Common myeloid progenitor, CD34-positive (primary cell): ENCODE data around the gene BRD1.
"Not testable (repeated sequence)": the region's sequence is repeated elsewhere in the genome, so short reads cannot be mapped to it uniquely, and the experiment has no call there.

Experiments
- CTCF ChIA-PET: fragments of 350-600 bp; sonication (Branson Sonifier 250); formaldehyde crosslinking; loops from one replicate; lab custom pipeline; 2021; ENCODE audit warnings: antibody characterized with exemption; lab: Charles Lee
- POLR2A ChIA-PET: fragments of 350-600 bp; sonication (Branson Sonifier 250); formaldehyde crosslinking; loops from one replicate; lab custom pipeline; 2021; ENCODE audit warnings: antibody characterized with exemption; lab: Charles Lee
- DNase-seq, 3 donors: peaks; one replicate each; pipeline versions ENCODE4 v3.0.0 to v3.0.0-alpha.2; 2013
- H3K27ac ChIP-seq, 2 experiments: 1 replicate in 1 of 2; 2 replicates in 1 of 2; pipeline ENCODE4 v1.7.0; 2013; ENCODE audit warnings: inconsistent platforms in 2 of 2, low read length in 2 of 2, mild to moderate bottlenecking in 2 of 2, low read depth in 1 of 2, moderate library complexity in 1 of 2; ENCODE audit not compliant: severe bottlenecking in 2 of 2, insufficient read depth in 1 of 2, poor library complexity in 1 of 2
- H3K27me3 ChIP-seq, 5 experiments: replicated peaks in 2 of 5; 1 replicate in 3 of 5; 2 replicates in 2 of 5; pipeline versions ENCODE4 v1.6.1 to v1.7.0; 2013; ENCODE audit warnings: low read length in 4 of 5, mild to moderate bottlenecking in 2 of 5, moderate library complexity in 2 of 5, inconsistent platforms in 1 of 5; ENCODE audit not compliant: insufficient read depth in 5 of 5, control insufficient read depth in 4 of 5
- H3K36me3 ChIP-seq, 4 experiments: 1 replicate in 2 of 4; 2 replicates in 2 of 4; pipeline versions ENCODE4 v1.6.1 to v1.7.0; 2013; ENCODE audit warnings: low read length in 3 of 4, control low read depth in 1 of 4, mild to moderate bottlenecking in 1 of 4; ENCODE audit not compliant: control insufficient read depth in 4 of 4, insufficient read depth in 4 of 4
- H3K4me1 ChIP-seq, 4 experiments: 1 replicate in 3 of 4; 2 replicates in 1 of 4; pipeline versions ENCODE4 v1.6.1 to v1.7.1; 2013; ENCODE audit warnings: low read length in 3 of 4, mild to moderate bottlenecking in 3 of 4, control low read depth in 1 of 4, inconsistent platforms in 1 of 4, moderate library complexity in 1 of 4; ENCODE audit not compliant: control insufficient read depth in 4 of 4, insufficient read depth in 4 of 4; ENCODE audit errors: control extremely low read depth in 1 of 4
- H3K4me3 ChIP-seq, 7 experiments: 1 replicate in 4 of 7; 2 replicates in 3 of 7; pipeline versions ENCODE4 v1.5.1 to v1.7.0; 2013; ENCODE audit warnings: mild to moderate bottlenecking in 7 of 7, low read length in 6 of 7, moderate library complexity in 6 of 7, inconsistent platforms in 2 of 7, low read depth in 2 of 7, control low read depth in 1 of 7; ENCODE audit not compliant: insufficient read depth in 4 of 7, control insufficient read depth in 1 of 7; ENCODE audit errors: extremely low read depth in 1 of 7
- H3K9me3 ChIP-seq, 5 experiments: 1 replicate in 4 of 5; 2 replicates in 1 of 5; pipeline versions ENCODE4 v1.6.1 to v1.7.1; 2013; ENCODE audit warnings: low read length in 4 of 5, mild to moderate bottlenecking in 2 of 5, inconsistent platforms in 1 of 5, low read depth in 1 of 5, moderate library complexity in 1 of 5; ENCODE audit not compliant: control insufficient read depth in 4 of 5, insufficient read depth in 2 of 5; ENCODE audit errors: control extremely low read depth in 1 of 5
- WGBS: methylation state at CpG from one replicate; pipeline ENCODE4 v1.1.5; 2013; ENCODE audit not compliant: insufficient coverage; 5-methylcytosine and 5-hydroxymethylcytosine counted together

BRD1 gene

GRCh38 chr22:49852898-49853894 lies 25.5 kb upstream of the BRD1 start, which contains the start of gene ZBED4:
Gene ZBED4 (plus strand): TSS chr22:49853844. CDS start chr22:49883663, 29,819 bp downstream.
- H3K36me3 ChIP-seq, result peaks cover 0 to 11% (median 6%) of the 10 kb centered on the region in 4 experiments
- POLR2A ChIA-PET, result interaction anchor here (1.0 to 2.4 kb wide), 3 partner anchors 14 to 65 kb away, joined by 3 to 17 read pairs (median 4); partner anchors contain the start of genes ALG12 and CRELD2
- no peaks in the 10 kb centered on the region for H3K9me3 ChIP-seq
- CTCF ChIA-PET, result no interaction called here
- no peaks in the 10 kb centered on the region for H3K27me3 ChIP-seq
- peak; percentile 96 to 98 (median 98) for DNase-seq
- H3K4me3 ChIP-seq, result peak within 1 kb of the TSS; percentile 46 to 99 (median 89)
- peaks cover 5 to 70% (median 65%) of the 10 kb centered on the region in 4 experiments for H3K4me1 ChIP-seq
- peak within 1 kb of the TSS; percentile 93 to 95 for H3K27ac ChIP-seq
- WGBS, result 0% methylated on average over 84 of the region's 127 CpGs

- Histone ChIP-seq H3K27ac (peak overlapping the region; percentile 93 to 95), H3K4me3 (peak overlapping the region in 6 of 7 experiments; percentile 21 to 73 (median 70)), H3K36me3 (peaks cover 0 to 11% (median 6%) of the 10 kb centered on the region in 4 experiments), H3K4me1 (peaks cover 5 to 75% (median 70%) of the 10 kb centered on the region in 4 experiments)
- H3K27me3 ChIP-seq, DNase-seq, CTCF ChIA-PET, H3K9me3 ChIP-seq: not testable (repeated sequence)
- POLR2A ChIA-PET, result interaction anchor here (0.6 to 1.1 kb wide), 3 partner anchors 14 to 26 kb away, joined by 3 to 4 read pairs (median 3); no protein-coding TSS in a partner anchor
- WGBS, result 90% methylated on average over 5 of the region's 13 CpGs
Observed at GRCh38 chr22:49852568-49852897, 24.9 kb upstream of the BRD1 start.

GRCh38 chr22:49850959-49851802 lies 23.5 kb upstream of the BRD1 start:
- peaks cover 5 to 68% (median 66%) of the 10 kb centered on the region in 4 experiments for H3K4me1 ChIP-seq
- H3K9me3 ChIP-seq, result no peaks in the 10 kb centered on the region
- POLR2A ChIA-PET, result interaction anchor here (0.6 kb wide), 1 partner anchor 41 kb away, joined by 3 read pairs; no protein-coding TSS in a partner anchor
- WGBS, result 81% methylated on average over 5 of the region's 10 CpGs
- no peak overlapping the region for H3K27ac ChIP-seq
- H3K27me3 ChIP-seq, result no peaks in the 10 kb centered on the region
- peak in 1 of 3 donors; percentile 26 for DNase-seq
- peaks cover 0 to 2% (median under 1%) of the 10 kb centered on the region in 4 experiments for H3K36me3 ChIP-seq
- peak overlapping the region in 1 of 7 experiments; percentile 5 for H3K4me3 ChIP-seq
- CTCF ChIA-PET, result no interaction called here

- POLR2A ChIA-PET, result interaction anchor here (0.6 kb wide), 1 partner anchor 40 kb away, joined by 3 read pairs; no protein-coding TSS in a partner anchor
Observed at GRCh38 chr22:49850021-49850911, 22.6 kb upstream of the BRD1 start.

GRCh38 chr22:49849161-49850020 lies 21.7 kb upstream of the BRD1 start:
- 2% methylated on average over 51 of the region's 89 CpGs for WGBS
- H3K4me3 ChIP-seq, result peak overlapping the region; percentile 34 to 82 (median 73)
- ChIA-PET POLR2A (no interaction called here), CTCF (no interaction called here)
- peaks cover 0 to 50% (median 48%) of the 10 kb centered on the region in 4 experiments for H3K4me1 ChIP-seq
- H3K27me3 ChIP-seq, result no peaks in the 10 kb centered on the region
- H3K9me3 ChIP-seq, result no peaks in the 10 kb centered on the region
- no peaks in the 10 kb centered on the region for H3K36me3 ChIP-seq
- DNase-seq, result no peak
- no peak overlapping the region for H3K27ac ChIP-seq

More at GRCh38 chr22:49850021-49850911, 22.6 kb upstream of the BRD1 start:
- WGBS, result 69% methylated on average over 20 of the region's 31 CpGs
- peaks cover 5 to 59% (median 57%) of the 10 kb centered on the region in 4 experiments for H3K4me1 ChIP-seq
- H3K4me3 ChIP-seq, result peak overlapping the region in 5 of 7 experiments; percentile 50 to 82 (median 73)
- CTCF ChIA-PET, result no interaction called here
- no peak overlapping the region for H3K27ac ChIP-seq
- H3K27me3 ChIP-seq, result no peaks in the 10 kb centered on the region
- no peak for DNase-seq
- H3K9me3 ChIP-seq, result no peaks in the 10 kb centered on the region
- H3K36me3 ChIP-seq, result no peaks in the 10 kb centered on the region
